ENCODE results near the gene TAC3. TPM values are rescaled to one million over a fixed set of nuclear protein-coding genes. Genes with fewer than 3 reads are reported as not detected.
"Not testable (repeated sequence)": the region's sequence is repeated elsewhere in the genome, so short reads cannot be mapped to it uniquely, and the experiment has no call there.

Gene TAC3
- total RNA-seq, 1 donor from 2014 or later: not detected

- DNase-seq (ENCODE audit: missing footprints): no peak
- no peak for ATAC-seq
- intact Hi-C loops (cut with DNase I): no loop called here
These were observed 23.9 kb upstream of the TAC3 start for GRCh38 chr12:57040211-57040610.

- DNase-seq (ENCODE audit: missing footprints) (no peak), ATAC-seq (no peak)
- intact Hi-C loops (cut with DNase I): no loop called here
These were observed 22.9 kb upstream of the TAC3 start for GRCh38 chr12:57039016-57039798.

GRCh38 chr12:57037264-57037663 lies 20.9 kb upstream of the TAC3 start:
- DNase-seq (ENCODE audit: missing footprints) (no peak), ATAC-seq (no peak)
- intact Hi-C loops (cut with DNase I): no loop called here

- intact Hi-C loops (cut with DNase I): no loop called here
- DNase-seq (ENCODE audit: missing footprints) (no peak), ATAC-seq (no peak)
These were observed 17.1 kb upstream of the TAC3 start for GRCh38 chr12:57033431-57033830.

- intact Hi-C loops (cut with DNase I): no loop called here
- no peak for ATAC-seq
- no peak for DNase-seq (ENCODE audit: missing footprints)
These were observed 15.5 kb upstream of the TAC3 start for GRCh38 chr12:57031789-57032188.

- DNase-seq (ENCODE audit: missing footprints) (no peak), ATAC-seq (no peak)
- intact Hi-C loops (cut with DNase I): no loop called here
These were observed 14.9 kb upstream of the TAC3 start for GRCh38 chr12:57031138-57031725.

- ATAC-seq (no peak), DNase-seq (ENCODE audit: missing footprints) (no peak)
- intact Hi-C loops (cut with DNase I): no loop called here
These were observed 13.1 kb upstream of the TAC3 start for GRCh38 chr12:57029457-57029856.

- ATAC-seq: no peak
- DNase-seq (ENCODE audit: missing footprints): no peak
- intact Hi-C loops (cut with DNase I): no loop called here
These were observed 11.4 kb upstream of the TAC3 start for GRCh38 chr12:57027805-57028153.

GRCh38 chr12:57027011-57027804 lies 10.9 kb upstream of the TAC3 start:
- intact Hi-C loops (cut with DNase I): no loop called here
- no peak for ATAC-seq
- DNase-seq (ENCODE audit: missing footprints): no peak

- DNase-seq (ENCODE audit: missing footprints) (no peak), ATAC-seq (no peak)
- intact Hi-C loops (cut with DNase I): no loop called here
These were observed 8.9 kb upstream of the TAC3 start for GRCh38 chr12:57025196-57025595.

- ATAC-seq; DNase-seq (ENCODE audit: missing footprints); intact Hi-C loops (cut with DNase I): not testable (repeated sequence)
These were observed 6.0 kb upstream of the TAC3 start for GRCh38 chr12:57022324-57022723.

- ATAC-seq (no peak), DNase-seq (ENCODE audit: missing footprints) (no peak)
- intact Hi-C loops (cut with DNase I): no loop called here
These were observed 3.8 kb upstream of the TAC3 start for GRCh38 chr12:57019983-57020719.

- intact Hi-C loops (cut with DNase I): no loop called here
- DNase-seq (ENCODE audit: missing footprints): no peak
- ATAC-seq: no peak
These were observed 2.6 kb upstream of the TAC3 start for GRCh38 chr12:57018906-57019305.

GRCh38 chr12:57018353-57018752 lies 2.0 kb upstream of the TAC3 start:
- intact Hi-C loops (cut with DNase I); ATAC-seq; DNase-seq (ENCODE audit: missing footprints): not testable (repeated sequence)

GRCh38 chr12:57012600-57013465 lies 3.5 kb downstream of the TAC3 start:
- DNase-seq (ENCODE audit: missing footprints) (no peak), ATAC-seq (no peak)
- intact Hi-C loops (cut with DNase I): loop anchor here (5.0 kb wide), 1 partner anchor 44 kb away; no protein-coding TSS in a partner anchor

- intact Hi-C loops (cut with DNase I): loop anchor here (5.0 kb wide), 1 partner anchor 46 kb away; no protein-coding TSS in a partner anchor
These were observed 4.6 kb downstream of the TAC3 start for GRCh38 chr12:57011438-57012424.

GRCh38 chr12:57010627-57011247 lies 5.6 kb downstream of the TAC3 start:
- intact Hi-C loops (cut with DNase I): loop anchor here (5.0 kb wide), 1 partner anchor 47 kb away; no protein-coding TSS in a partner anchor
- ATAC-seq (no peak), DNase-seq (ENCODE audit: missing footprints) (no peak)

More at GRCh38 chr12:57011438-57012424, 4.6 kb downstream of the TAC3 start:
- ATAC-seq: no peak
- DNase-seq (ENCODE audit: missing footprints): no peak

Measured in Right ventricle myocardium inferior (tissue), 1 donor.